Suprapubic skin (tissue), 4 donors: ENCODE data around the gene SLC25A2. TPM values are rescaled to one million over a fixed set of nuclear protein-coding genes. Genes with fewer than 3 reads are reported as not detected.
"Not testable (repeated sequence)": the region's sequence is repeated elsewhere in the genome, so short reads cannot be mapped to it uniquely, and the experiment has no call there.

ENCODE experiments used
- DNase-seq, 2 donors: peaks; one replicate each; pipeline ENCODE4 v3.0.0-alpha.2; 2019; ENCODE audit warnings: low spot score in 2 of 2
- H3K27ac ChIP-seq: fragments of 200-600 bp; sonication (generic); one replicate; pipeline ENCODE4 v1.5.1; 2019
- H3K27me3 ChIP-seq: fragments of 200-600 bp; sonication (generic); one replicate; pipeline ENCODE4 v1.5.1; 2019
- H3K36me3 ChIP-seq: fragments of 200-600 bp; sonication (generic); one replicate; pipeline ENCODE4 v1.5.1; 2019
- H3K4me1 ChIP-seq: fragments of 200-600 bp; sonication (generic); one replicate; pipeline ENCODE4 v1.5.1; 2019
- H3K4me3 ChIP-seq: fragments of 200-600 bp; sonication (generic); one replicate; pipeline ENCODE4 v1.5.1; 2019; ENCODE audit warnings: mild to moderate bottlenecking
- H3K9me3 ChIP-seq: fragments of 200-600 bp; sonication (generic); one replicate; pipeline ENCODE4 v1.5.1; 2019
- CTCF ChIP-seq, 2 donors: fragments of 200-600 bp in 1 of 2; fragments of 450-650 bp in 1 of 2; sonication (generic) in 1 of 2; IDR thresholded peaks; one replicate each; pipeline ENCODE4 v1.5.1; 2016 to 2019; ENCODE audit warnings: antibody characterized with exemption in 2 of 2, mild to moderate bottlenecking in 1 of 2, moderate library complexity in 1 of 2
- EP300 ChIP-seq: sonication (generic); formaldehyde crosslinking; IDR thresholded peaks from one replicate; pipeline ENCODE4 v1.6.1; 2017; ENCODE audit warnings: antibody characterized with exemption
- POLR2A ChIP-seq, 2 donors: fragments of 450-650 bp; IDR thresholded peaks; one replicate each; pipeline ENCODE4 v1.6.1; 2017; ENCODE audit warnings: antibody characterized with exemption in 2 of 2, mild to moderate bottlenecking in 2 of 2, moderate library complexity in 2 of 2
- POLR2AphosphoS5 ChIP-seq, 3 donors: sonication (generic); formaldehyde crosslinking; IDR thresholded peaks; one replicate each; pipeline ENCODE4 v1.6.1; 2017; ENCODE audit warnings: antibody characterized with exemption in 3 of 3
- WGBS: methylation state at CpG from one replicate; pipeline ENCODE4 v1.1.5; 2018; 5-methylcytosine and 5-hydroxymethylcytosine counted together
- total RNA-seq, 4 donors: library from RNA; depleted of rRNA; stranded (reverse); fragments of >200 nt; gene quantifications; one replicate each; pipeline ENCODE4 v1.1.0, GENCODE V29; 2016

The SLC25A2 gene
- 1 to 10 TPM in 2 of 4 donors, under 1 TPM in 2; 0.57 to 4.5 (median 0.99) TPM for total RNA-seq

DNA sequence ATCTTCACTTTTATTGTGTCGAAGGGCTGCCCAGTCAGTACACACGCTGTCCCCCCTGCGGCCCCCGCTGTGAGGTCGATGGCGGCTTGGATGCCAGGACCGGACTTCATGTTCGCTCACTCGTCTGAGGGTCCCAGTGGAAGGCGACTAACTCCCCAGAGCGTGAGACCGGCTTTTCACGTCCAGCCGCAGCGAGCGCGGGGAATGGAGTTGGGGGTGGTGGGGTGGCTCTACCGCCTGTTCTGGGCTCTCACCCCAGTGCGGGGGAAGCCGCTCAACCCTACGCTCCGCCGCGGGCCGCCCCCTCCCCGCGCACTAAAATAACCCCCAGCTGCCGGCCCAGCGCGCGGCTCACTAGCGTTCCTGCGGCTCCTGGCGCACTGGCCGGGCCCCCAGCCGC is at the start of gene SLC25A2:
SLC25A2 (minus strand) TSS at position 294 of the 400 bp plus-strand sequence; CDS start at position 110, 184 bp downstream.
- peaks cover 87% of the 10 kb centered on the region for H3K9me3 ChIP-seq
- no peak for DNase-seq
- H3K36me3 ChIP-seq = no peaks in the 10 kb centered on the region
- no peaks in the 10 kb centered on the region for H3K4me1 ChIP-seq
- H3K27me3 ChIP-seq = no peaks in the 10 kb centered on the region
- H3K27ac ChIP-seq = no peak within 1 kb of the TSS
- 38% methylated on average over 22 of the region's 36 CpGs for WGBS
- TF ChIP-seq EP300 = no peak
- TF ChIP-seq CTCF (IDR thresholded peaks at IDR 0.05) = no peak
- TF ChIP-seq POLR2A (IDR thresholded peaks at IDR 0.05) = no peak
- no peak for TF ChIP-seq POLR2AphosphoS5 (IDR thresholded peaks at IDR 0.05)
- H3K4me3 ChIP-seq = no peak within 1 kb of the TSS

DNA sequence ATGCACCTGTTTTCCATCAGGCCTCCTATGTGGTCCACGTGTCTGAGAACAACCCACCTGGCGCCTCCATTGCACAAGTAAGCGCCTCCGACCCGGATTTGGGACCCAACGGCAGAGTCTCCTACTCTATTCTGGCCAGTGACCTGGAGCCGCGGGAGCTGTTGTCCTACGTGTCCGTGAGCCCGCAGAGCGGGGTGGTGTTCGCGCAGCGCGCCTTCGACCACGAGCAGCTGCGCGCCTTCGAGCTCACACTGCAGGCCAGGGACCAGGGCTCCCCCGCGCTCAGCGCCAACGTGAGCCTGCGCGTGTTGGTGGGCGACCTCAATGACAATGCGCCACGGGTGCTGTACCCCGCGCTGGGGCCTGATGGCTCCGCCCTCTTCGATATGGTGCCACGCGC is 47.7 kb upstream of the SLC25A2 start:
- Histone ChIP-seq H3K27me3 (no peaks in the 10 kb centered on the region), H3K9me3 (peaks cover 37% of the 10 kb centered on the region), H3K27ac (no peak overlapping the region), H3K36me3 (no peaks in the 10 kb centered on the region), H3K4me1 (no peaks in the 10 kb centered on the region), H3K4me3 (no peak overlapping the region)
- no peak for TF ChIP-seq EP300
- no peak for TF ChIP-seq POLR2AphosphoS5 (IDR thresholded peaks at IDR 0.05)
- TF ChIP-seq POLR2A (IDR thresholded peaks at IDR 0.05) = no peak
- TF ChIP-seq CTCF (IDR thresholded peaks at IDR 0.05) = no peak
- no peak for DNase-seq
- WGBS = 45% methylated on average over 22 of the region's 36 CpGs

- WGBS = 25% methylated on average over 29 of the region's 29 CpGs
- DNase-seq = no peak
- TF ChIP-seq POLR2A (IDR thresholded peaks at IDR 0.05) (no peak), POLR2AphosphoS5 (IDR thresholded peaks at IDR 0.05) (no peak), CTCF (IDR thresholded peaks at IDR 0.05) (peak in 1 of 2 donors; percentile 13), EP300 (no peak)
- H3K27ac ChIP-seq = no peak within 1 kb of the TSS
- peaks cover 34% of the 10 kb centered on the region for H3K9me3 ChIP-seq
- H3K27me3 ChIP-seq = no peaks in the 10 kb centered on the region
- H3K4me1 ChIP-seq = no peaks in the 10 kb centered on the region
- H3K4me3 ChIP-seq = peak within 1 kb of the TSS; percentile 19
- no peaks in the 10 kb centered on the region for H3K36me3 ChIP-seq
These were observed 46.2 kb upstream of the SLC25A2 start, which contains the start of gene PCDHGB1 for GRCh38 chr5:141349917-141350619. Gene PCDHGB1, plus strand, starts transcription at chr5:141350099. Its CDS starts 162 bp downstream, at chr5:141350261.

DNA sequence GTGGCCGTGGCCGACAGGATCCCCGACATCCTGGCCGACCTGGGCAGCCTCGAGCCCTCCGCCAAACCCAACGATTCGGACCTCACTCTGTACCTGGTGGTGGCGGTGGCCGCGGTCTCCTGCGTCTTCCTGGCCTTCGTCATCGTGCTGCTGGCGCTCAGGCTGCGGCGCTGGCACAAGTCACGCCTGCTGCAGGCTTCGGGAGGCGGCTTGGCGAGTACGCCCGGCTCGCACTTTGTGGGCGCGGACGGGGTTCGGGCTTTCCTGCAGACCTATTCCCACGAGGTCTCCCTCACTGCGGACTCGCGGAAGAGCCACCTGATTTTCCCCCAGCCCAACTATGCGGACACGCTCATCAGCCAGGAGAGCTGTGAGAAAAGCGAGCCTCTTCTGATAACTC is 42.2 kb upstream of the SLC25A2 start:
- not testable (repeated sequence) for H3K27me3 ChIP-seq, H3K4me1 ChIP-seq, H3K4me3 ChIP-seq, DNase-seq, H3K27ac ChIP-seq, H3K36me3 ChIP-seq
- peaks cover 22% of the 10 kb centered on the region for H3K9me3 ChIP-seq
- 59% methylated on average over 9 of the region's 35 CpGs for WGBS

- Histone ChIP-seq H3K36me3 (no peaks in the 10 kb centered on the region), H3K27me3 (peaks cover 4% of the 10 kb centered on the region), H3K9me3 (peaks cover 15% of the 10 kb centered on the region), H3K4me3 (no peak overlapping the region), H3K4me1 (no peaks in the 10 kb centered on the region), H3K27ac (no peak overlapping the region)
- DNase-seq = no peak
- WGBS = 45% methylated on average over 11 of the region's 20 CpGs
- TF ChIP-seq CTCF (IDR thresholded peaks at IDR 0.05) (no peak), POLR2A (IDR thresholded peaks at IDR 0.05) (no peak), EP300 (no peak), POLR2AphosphoS5 (IDR thresholded peaks at IDR 0.05) (no peak)
These were observed 41.5 kb upstream of the SLC25A2 start for GRCh38 chr5:141345327-141345726.
